ENCODE data around the gene DDX25.

GRCh38 chr11:125922156-125922555, 17.8 kb downstream of the DDX25 start:
- TF ChIP-seq CTCF (IDR thresholded peaks at IDR 0.05), result no peak
- no peak for TF ChIP-seq POLR2A (IDR thresholded peaks at IDR 0.05)

All from body of pancreas (tissue), 4 donors.